HepG2 (cell line): ENCODE measurements around the gene ABCG8. TPM values are rescaled to one million over a fixed set of nuclear protein-coding genes. Genes with fewer than 3 reads are reported as not detected.

ENCODE experiments used
- ATAC-seq: fragments of 200-7000 bp; cut with Tn5 transposase; 3 replicates; pipeline ENCODE4 v1.9.1; 2020; ENCODE audit warnings: mild to moderate bottlenecking, moderate library complexity
- BruUV-seq: library from RNA; stranded (reverse); fragments of 400-500 nt; replicated peaks from 2 replicates; lab custom pipeline; 2021; lab: Mats Ljungman, UMichigan
- CTCF ChIA-PET: fragments of 300-600 bp; formaldehyde crosslinking; extraction: SDS; loops from one replicate; lab custom pipeline; 2021; ENCODE audit warnings: low total read pairs, inconsistent platforms, low intra/inter-chr PET ratio; lab: Yijun Ruan, JAX
- POLR2A ChIA-PET: fragments of 350-600 bp; sonication (Branson Sonifier 250); formaldehyde crosslinking; loops from one replicate; lab custom pipeline; 2020; ENCODE audit warnings: antibody characterized with exemption, inconsistent platforms; lab: Yijun Ruan, JAX
- DNase-seq: peaks from one replicate; pipeline ENCODE4 v3.0.0-alpha.2; 2015; ENCODE audit warnings: low spot score
- FAIRE-seq: peaks from 3 replicates; lab custom pipeline; 2011; peaks lifted over from hg19 to GRCh38; lab: Jason Lieb, UNC
- H2AFZ ChIP-seq: one replicate; pipeline ENCODE4 v1.6.1; 2011; ENCODE audit warnings: low read length, inconsistent platforms
- H3K27ac ChIP-seq: fragments of 300-600 bp; 3 replicates; pipeline ENCODE4 v1.8.0; 2011; ENCODE audit warnings: mixed run types, mild to moderate bottlenecking, mixed read lengths, low read length, inconsistent platforms; ENCODE audit not compliant: insufficient read depth; ENCODE audit errors: extremely low read length
- H3K27me3 ChIP-seq, 2 experiments: fragments of 200-600 bp in 1 of 2; 2 replicates in 1 of 2; 3 replicates in 1 of 2; pipeline versions ENCODE4 v1.6.0 to v1.8.0; 2011; ENCODE audit warnings: low read length in 2 of 2, mild to moderate bottlenecking in 2 of 2, moderate library complexity in 2 of 2, inconsistent platforms in 1 of 2; ENCODE audit not compliant: insufficient read depth in 2 of 2, control insufficient read depth in 1 of 2
- H3K36me3 ChIP-seq, 2 experiments: fragments of 200-600 bp in 1 of 2; replicated peaks in 1 of 2; 2 replicates in 1 of 2; 3 replicates in 1 of 2; pipeline versions ENCODE4 v1.5.1 to v1.8.0; 2011; ENCODE audit warnings: low read length in 2 of 2, inconsistent platforms in 1 of 2; ENCODE audit not compliant: insufficient read depth in 2 of 2, control insufficient read depth in 1 of 2
- H3K4me1 ChIP-seq: 2 replicates; pipeline ENCODE4 v1.5.1; 2012; ENCODE audit warnings: low read length, inconsistent platforms; ENCODE audit not compliant: insufficient read depth
- H3K4me2 ChIP-seq: 2 replicates; pipeline ENCODE4 v1.6.0; 2011; ENCODE audit warnings: low read depth, low read length, inconsistent platforms
- H3K4me3 ChIP-seq, 3 experiments: fragments of 200-600 bp in 1 of 3; sonication (generic), shearing (Covaris generic) in 1 of 3; replicated peaks in 1 of 3; 2 replicates each; pipeline ENCODE4 v1.5.1; 2011 to 2016; ENCODE audit warnings: low read length in 3 of 3, inconsistent platforms in 2 of 3, low read depth in 2 of 3, mild to moderate bottlenecking in 2 of 3, control low read depth in 1 of 3, mixed read lengths in 1 of 3; ENCODE audit not compliant: insufficient read depth in 1 of 3
- H3K79me2 ChIP-seq: one replicate; pipeline ENCODE4 v1.6.1; 2011; ENCODE audit warnings: low read length, inconsistent platforms; ENCODE audit not compliant: insufficient read depth
- H3K9ac ChIP-seq: 2 replicates; pipeline ENCODE4 v1.6.0; 2011; ENCODE audit warnings: mild to moderate bottlenecking, low read depth, low read length, inconsistent platforms; ENCODE audit not compliant: insufficient read depth
- H3K9me3 ChIP-seq: 2 replicates; pipeline ENCODE4 v1.5.1; 2012; ENCODE audit warnings: mild to moderate bottlenecking, low read length
- H4K20me1 ChIP-seq: 2 replicates; pipeline ENCODE4 v1.6.0; 2011; ENCODE audit warnings: inconsistent platforms, mild to moderate bottlenecking, low read length, moderate library complexity; ENCODE audit not compliant: insufficient read depth
- ARNT2 ChIP-seq: sonication (generic); formaldehyde crosslinking; IDR thresholded peaks from 2 replicates; pipeline ENCODE4 v1.8.0; 2022; ENCODE audit warnings: mild to moderate bottlenecking, low read depth, missing genetic modification reagents, moderate library complexity
- BATF2 ChIP-seq: sonication (generic); formaldehyde crosslinking; IDR thresholded peaks from 2 replicates; pipeline ENCODE4 v1.8.0; 2022; ENCODE audit warnings: mild to moderate bottlenecking, missing genetic modification reagents, moderate library complexity
- ZHX1 ChIP-seq: sonication (generic); formaldehyde crosslinking; IDR thresholded peaks from 2 replicates; pipeline ENCODE4 v1.8.1; 2022; ENCODE audit warnings: low read depth, mild to moderate bottlenecking, missing genetic modification reagents
- ZNF768 ChIP-seq: sonication (generic); formaldehyde crosslinking; IDR thresholded peaks from 2 replicates; pipeline ENCODE4 v1.4.0; 2020; ENCODE audit warnings: missing genetic modification reagents
- WGBS: methylation state at CpG from one replicate; pipeline ENCODE4 v1.1.6; 2017; ENCODE audit warnings: low lambda C conversion rate; 5-methylcytosine and 5-hydroxymethylcytosine counted together
- in situ Hi-C: cut with HindIII; loops from 2 replicates; pipeline ENCODE4 v1.10.0; 2017; ENCODE audit warnings: low pct_unique_long_range_greater_than_20kb; ENCODE audit not compliant: extremely low pct_ligation_motif_present
- intact Hi-C: fragments of 100-400 bp; cut with micrococcal nuclease; formaldehyde crosslinking; loops from one replicate; pipeline ENCODE4 v1.10.0; 2022; ENCODE audit not compliant: unreplicated experiment
- polyA plus RNA-seq, 8 experiments: library from polyadenylated mRNA; depleted of rRNA in 3 of 8; stranded (reverse) in 7 of 8; unstranded in 1 of 8; fragments of >200 nt; fragmentation: Illumina TruSeq in 4 of 8; extraction: Trizol in 4 of 8; gene quantifications; 2 replicates each; pipeline versions ENCODE4 v1.2.1 to v1.2.3, GENCODE V29; 2011 to 2016; ENCODE audit warnings: low read depth in 4 of 8, missing spikeins in 1 of 8, mixed read lengths in 1 of 8; ENCODE audit not compliant: insufficient read depth in 1 of 8
- total RNA-seq, 5 experiments: library from RNA; depleted of rRNA; stranded (reverse); fragments of >200 nt; fragmentation: Illumina TruSeq; extraction: Trizol; gene quantifications; 2 replicates each; pipeline ENCODE4 v1.2.3, GENCODE V29; 2016; ENCODE audit warnings: low read depth in 1 of 5

ABCG8 gene
- total and polyA plus RNA-seq, 2 of the 13 experiments (the other 11 are each of a cell fraction or from before 2014, with no cell fraction given): 8.1 to 8.8 TPM

GRCh38 chr2:43842866-43843226 lies 4.1 kb downstream of the ABCG8 start (continued):
- TF ChIP-seq ARNT2 (CRISPR knock-in tag) (0 out of 2 replicates have a peak, but pooled peaks have one; percentile 32), BATF2 (CRISPR knock-in tag) (0 out of 2 replicates have a peak, but pooled peaks have one; percentile 49)

- peaks cover 11% of the 10 kb centered on the region for H3K79me2 ChIP-seq
- BruUV-seq: no TSS peak
- 95% methylated on average over 1 of the region's 1 CpG for WGBS
- no peaks in the 10 kb centered on the region for H3K27me3 ChIP-seq
- H2AFZ ChIP-seq: no peak overlapping the region
- ChIA-PET POLR2A (interaction anchor here (1.6 kb wide), 1 partner anchor 36 kb away, joined by 4 read pairs; no protein-coding TSS in a partner anchor), CTCF (no interaction called here)
- peaks cover 45% of the 10 kb centered on the region for H3K4me1 ChIP-seq
- TF ChIP-seq ZHX1 (CRISPR knock-in tag) (no peak), ZNF768 (CRISPR knock-in tag) (peak; percentile 91)
- DNase-seq (no peak), FAIRE-seq (no peak), ATAC-seq (no peak)
- no peaks in the 10 kb centered on the region for H3K9me3 ChIP-seq
- in situ Hi-C loops (no loop called here), intact Hi-C loops (no loop called here)
- H3K4me2 ChIP-seq: no peak overlapping the region
- H3K27ac ChIP-seq: no peak overlapping the region
- H3K9ac ChIP-seq: no peak overlapping the region
- H4K20me1 ChIP-seq: no peaks in the 10 kb centered on the region
- peaks cover 10 to 26% of the 10 kb centered on the region in 2 experiments; a peak in 4 of 5 replicates for H3K36me3 ChIP-seq
- H3K4me3 ChIP-seq: no peak overlapping the region
These were observed 6.4 kb downstream of the ABCG8 start for GRCh38 chr2:43845181-43845580.
